SK-N-SH (cell line): ENCODE measurements around the gene COBLL1. TPM values are rescaled to one million over a fixed set of nuclear protein-coding genes. Genes with fewer than 3 reads are reported as not detected.
"Not testable (repeated sequence)": the region's sequence is repeated elsewhere in the genome, so short reads cannot be mapped to it uniquely, and the experiment has no call there.

ENCODE experiments used
- CTCF ChIA-PET: fragments of 300-600, 350-600 bp; formaldehyde crosslinking; extraction: SDS; loops from one replicate; lab custom pipeline; 2021; lab: Yijun Ruan, JAX
- POLR2A ChIA-PET: fragments of 350-600 bp; sonication (Branson Sonifier 250); formaldehyde crosslinking; extraction: SDS; loops from one replicate; lab custom pipeline; 2020; ENCODE audit warnings: antibody characterized with exemption, inconsistent platforms; lab: Yijun Ruan, JAX
- DNase-seq: peaks from one replicate; pipeline ENCODE4 v3.0.0; 2012
- H2AFZ ChIP-seq: fragments of 200-600 bp; sonication (generic); 2 replicates; pipeline ENCODE4 v1.8.1; 2016; ENCODE audit warnings: antibody characterized with exemption, mild to moderate bottlenecking, low read depth
- H3F3A ChIP-seq: fragments of 200-600 bp; sonication (generic); replicated peaks from 2 replicates; pipeline ENCODE3; 2016; ENCODE audit warnings: antibody characterized with exemption, mild to moderate bottlenecking; ENCODE audit not compliant: insufficient read depth
- H3K27ac ChIP-seq, 2 experiments: fragments of 200-500 bp in 1 of 2; fragments of 200-600 bp in 1 of 2; sonication (Bioruptor generic) in 1 of 2; sonication (generic), shearing (Covaris generic) in 1 of 2; 2 replicates each; pipeline versions ENCODE4 v1.5.1 to v1.6.1; 2014 to 2016; ENCODE audit warnings: low read depth in 2 of 2, inconsistent platforms in 1 of 2, low read length in 1 of 2, mild to moderate bottlenecking in 1 of 2, mixed read lengths in 1 of 2
- H3K27me3 ChIP-seq: fragments of 200-600 bp; sonication (generic), shearing (Covaris generic); 2 replicates; pipeline ENCODE4 v1.6.1; 2016; ENCODE audit warnings: mixed run types; ENCODE audit not compliant: insufficient read depth
- H3K36me3 ChIP-seq, 2 experiments: fragments of 200-500 bp in 1 of 2; fragments of 200-600 bp in 1 of 2; sonication (Bioruptor generic) in 1 of 2; sonication (generic) in 1 of 2; replicated peaks in 1 of 2; 2 replicates each; pipeline versions ENCODE3 to v1.5.1; 2014 to 2016; ENCODE audit warnings: low read length in 1 of 2, mild to moderate bottlenecking in 1 of 2; ENCODE audit not compliant: insufficient read depth in 2 of 2, control insufficient read depth in 1 of 2
- H3K4me1 ChIP-seq, 2 experiments: fragments of 200-500 bp in 1 of 2; fragments of 200-600 bp in 1 of 2; sonication (Bioruptor generic) in 1 of 2; sonication (generic), shearing (Covaris generic) in 1 of 2; 2 replicates each; pipeline versions ENCODE4 v1.5.1 to v1.6.1; 2014 to 2016; ENCODE audit warnings: low read depth in 1 of 2, low read length in 1 of 2, mixed run types in 1 of 2; ENCODE audit not compliant: insufficient read depth in 2 of 2, control insufficient read depth in 1 of 2
- H3K4me2 ChIP-seq: fragments of 200-600 bp; sonication (generic), shearing (Covaris generic); 2 replicates; pipeline ENCODE4 v1.6.1; 2017; ENCODE audit warnings: mixed run types
- H3K4me3 ChIP-seq, 2 experiments: fragments of 200-500 bp in 1 of 2; fragments of 200-600 bp in 1 of 2; sonication (Bioruptor generic) in 1 of 2; sonication (generic), shearing (Covaris generic) in 1 of 2; 2 replicates each; pipeline versions ENCODE4 v1.5.1 to v1.8.1; 2014 to 2016; ENCODE audit warnings: low read depth in 2 of 2, inconsistent platforms in 1 of 2, low read length in 1 of 2, mild to moderate bottlenecking in 1 of 2, mixed read lengths in 1 of 2, moderate library complexity in 1 of 2
- H3K79me2 ChIP-seq: fragments of 200-600 bp; sonication (generic); 2 replicates; pipeline ENCODE4 v1.8.1; 2017; ENCODE audit warnings: mild to moderate bottlenecking; ENCODE audit not compliant: insufficient read depth
- H3K9ac ChIP-seq: fragments of 200-600 bp; sonication (generic); 2 replicates; pipeline ENCODE4 v1.6.1; 2017; ENCODE audit warnings: mixed run types
- H3K9me2 ChIP-seq: fragments of 200-600 bp; sonication (generic); 2 replicates; pipeline ENCODE4 v1.6.1; 2017; ENCODE audit warnings: mixed run types
- H3K9me3 ChIP-seq: fragments of 200-600 bp; sonication (generic); 2 replicates; pipeline ENCODE4 v1.6.1; 2017; ENCODE audit warnings: mixed run types, mild to moderate bottlenecking, moderate library complexity
- H4K20me1 ChIP-seq: fragments of 200-600 bp; sonication (generic); 2 replicates; pipeline ENCODE4 v1.6.1; 2017; ENCODE audit warnings: mild to moderate bottlenecking, mixed run types; ENCODE audit not compliant: insufficient read depth
- MXI1 ChIP-seq: IDR thresholded peaks from 2 replicates; pipeline ENCODE4 v1.6.1; 2012; ENCODE audit warnings: mild to moderate bottlenecking, low read depth, low read length, improper control_type of control experiment
- NRF1 ChIP-seq: IDR thresholded peaks from 2 replicates; pipeline ENCODE4 v1.6.1; 2012; ENCODE audit warnings: low read depth, mild to moderate bottlenecking, low read length
- POLR2AphosphoS5 ChIP-seq: IDR thresholded peaks from 2 replicates; pipeline ENCODE4 v1.6.1; 2012; ENCODE audit warnings: low read depth, low read length
- RFX5 ChIP-seq: IDR thresholded peaks from 2 replicates; pipeline ENCODE4 v1.6.1; 2012; ENCODE audit warnings: mild to moderate bottlenecking, improper control_type of control experiment, low read length
- RXRA ChIP-seq: IDR thresholded peaks from 2 replicates; pipeline ENCODE4 v1.4.0; 2012; ENCODE audit warnings: low read depth, mild to moderate bottlenecking, borderline replicate concordance
- TCF12 ChIP-seq: IDR thresholded peaks from 2 replicates; pipeline ENCODE4 v1.4.0; 2012
- YY1 ChIP-seq: IDR thresholded peaks from 2 replicates; pipeline ENCODE4 v1.4.0; 2012; ENCODE audit warnings: low read depth, mild to moderate bottlenecking
- WGBS: methylation state at CpG from one replicate; pipeline ENCODE4 v1.1.6; 2017; ENCODE audit warnings: low lambda C conversion rate; 5-methylcytosine and 5-hydroxymethylcytosine counted together
- polyA plus RNA-seq, 3 experiments: library from polyadenylated mRNA; depleted of rRNA; stranded (reverse); fragments of >200 nt; gene quantifications; 2 replicates each; pipeline ENCODE4 v1.2.3, GENCODE V29; 2012
- TF ChIP-seq, protein P1 (sequence below): fragments of 150-350 bp; IDR thresholded peaks from 2 replicates; pipeline ENCODE4 v1.6.1; 2016; ENCODE audit warnings: mild to moderate bottlenecking, low read depth, low read length
- TF ChIP-seq, protein P2 (sequence below): fragments of 200-600 bp; sonication (generic); IDR thresholded peaks from 2 replicates; pipeline ENCODE4 v1.6.1; 2017; ENCODE audit warnings: antibody characterized with exemption, mild to moderate bottlenecking, moderate library complexity
- TF ChIP-seq, protein P3 (sequence below): fragments of 150-350 bp; IDR thresholded peaks from 2 replicates; pipeline ENCODE4 v1.6.1; 2017; ENCODE audit warnings: antibody characterized with exemption, low read length, low read depth, borderline replicate concordance
- TF ChIP-seq, protein P4 (sequence below): IDR thresholded peaks from 2 replicates; pipeline ENCODE4 v1.4.0; 2012; ENCODE audit warnings: low read depth, borderline replicate concordance

The COBLL1 gene
- polyA plus RNA-seq, 1 of the 3 experiments (the other 2 are of a cell fraction): 3.1 TPM

- Histone ChIP-seq H3K9ac (no peak overlapping the region), H3K9me2 (no peaks in the 10 kb centered on the region), H3K4me2 (no peak overlapping the region), H3K27ac (no peak overlapping the region), H3K36me3 (no peaks in the 10 kb centered on the region), H3K4me3 (no peak overlapping the region), H3F3A (no peaks in the 10 kb centered on the region), H3K79me2 (no peaks in the 10 kb centered on the region), H3K27me3 (no peaks in the 10 kb centered on the region), H3K4me1 (no peaks in the 10 kb centered on the region), H4K20me1 (no peaks in the 10 kb centered on the region), H2AFZ (no peak overlapping the region), H3K9me3 (no peaks in the 10 kb centered on the region)
- ChIA-PET CTCF (no interaction called here), POLR2A (no interaction called here)
- 91% methylated on average over 5 of the region's 5 CpGs for WGBS
- no peak for DNase-seq
- TF ChIP-seq RFX5 (no peak), NRF1 (no peak), TCF12 (no peak)
- TF ChIP-seq, protein P1, sequence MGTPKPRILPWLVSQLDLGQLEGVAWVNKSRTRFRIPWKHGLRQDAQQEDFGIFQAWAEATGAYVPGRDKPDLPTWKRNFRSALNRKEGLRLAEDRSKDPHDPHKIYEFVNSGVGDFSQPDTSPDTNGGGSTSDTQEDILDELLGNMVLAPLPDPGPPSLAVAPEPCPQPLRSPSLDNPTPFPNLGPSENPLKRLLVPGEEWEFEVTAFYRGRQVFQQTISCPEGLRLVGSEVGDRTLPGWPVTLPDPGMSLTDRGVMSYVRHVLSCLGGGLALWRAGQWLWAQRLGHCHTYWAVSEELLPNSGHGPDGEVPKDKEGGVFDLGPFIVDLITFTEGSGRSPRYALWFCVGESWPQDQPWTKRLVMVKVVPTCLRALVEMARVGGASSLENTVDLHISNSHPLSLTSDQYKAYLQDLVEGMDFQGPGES: no peak
- TF ChIP-seq, protein P2, sequence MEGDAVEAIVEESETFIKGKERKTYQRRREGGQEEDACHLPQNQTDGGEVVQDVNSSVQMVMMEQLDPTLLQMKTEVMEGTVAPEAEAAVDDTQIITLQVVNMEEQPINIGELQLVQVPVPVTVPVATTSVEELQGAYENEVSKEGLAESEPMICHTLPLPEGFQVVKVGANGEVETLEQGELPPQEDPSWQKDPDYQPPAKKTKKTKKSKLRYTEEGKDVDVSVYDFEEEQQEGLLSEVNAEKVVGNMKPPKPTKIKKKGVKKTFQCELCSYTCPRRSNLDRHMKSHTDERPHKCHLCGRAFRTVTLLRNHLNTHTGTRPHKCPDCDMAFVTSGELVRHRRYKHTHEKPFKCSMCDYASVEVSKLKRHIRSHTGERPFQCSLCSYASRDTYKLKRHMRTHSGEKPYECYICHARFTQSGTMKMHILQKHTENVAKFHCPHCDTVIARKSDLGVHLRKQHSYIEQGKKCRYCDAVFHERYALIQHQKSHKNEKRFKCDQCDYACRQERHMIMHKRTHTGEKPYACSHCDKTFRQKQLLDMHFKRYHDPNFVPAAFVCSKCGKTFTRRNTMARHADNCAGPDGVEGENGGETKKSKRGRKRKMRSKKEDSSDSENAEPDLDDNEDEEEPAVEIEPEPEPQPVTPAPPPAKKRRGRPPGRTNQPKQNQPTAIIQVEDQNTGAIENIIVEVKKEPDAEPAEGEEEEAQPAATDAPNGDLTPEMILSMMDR: no peak
These were observed 27.2 kb upstream of the COBLL1 start for GRCh38 chr2:164868563-164869419.

DNA sequence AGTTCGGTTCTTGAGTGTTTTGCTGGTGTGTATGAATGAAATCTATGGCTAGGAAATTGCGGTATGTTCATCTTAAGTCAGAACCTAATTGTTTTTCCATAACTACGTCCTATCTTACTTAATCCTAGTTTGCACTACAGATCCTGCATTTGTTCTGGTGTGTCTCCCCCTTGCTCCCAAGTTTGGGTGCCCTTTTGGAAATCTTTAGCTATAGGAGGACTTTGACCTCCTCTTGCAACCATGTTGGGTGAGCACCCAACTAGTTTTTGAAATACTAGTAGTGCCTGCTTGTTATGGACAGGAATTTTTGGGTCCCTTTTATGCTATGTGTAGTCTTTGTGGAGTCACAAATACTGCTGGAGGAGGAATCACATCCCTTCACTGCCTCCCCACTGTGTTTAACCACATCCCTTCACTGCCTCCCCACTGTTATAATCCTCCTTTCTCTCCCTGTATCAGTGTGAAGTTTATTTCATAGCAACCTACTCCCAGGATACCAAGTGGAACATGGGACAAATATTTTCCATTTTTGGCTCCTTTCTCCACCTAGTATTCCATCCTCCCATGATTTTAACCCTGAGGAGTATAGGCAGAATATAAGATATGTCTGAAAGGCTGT lies 26.3 kb upstream of the COBLL1 start:
- H3K9ac ChIP-seq: no peak overlapping the region
- no peak overlapping the region for H3K4me3 ChIP-seq
- H2AFZ ChIP-seq: no peak overlapping the region
- H3F3A ChIP-seq: no peaks in the 10 kb centered on the region
- no peaks in the 10 kb centered on the region for H3K4me1 ChIP-seq
- ChIA-PET POLR2A (no interaction called here), CTCF (no interaction called here)
- TF ChIP-seq POLR2AphosphoS5 (no peak), MXI1 (no peak), RXRA (no peak), YY1 (no peak), NRF1 (no peak)
- TF ChIP-seq, protein P3, sequence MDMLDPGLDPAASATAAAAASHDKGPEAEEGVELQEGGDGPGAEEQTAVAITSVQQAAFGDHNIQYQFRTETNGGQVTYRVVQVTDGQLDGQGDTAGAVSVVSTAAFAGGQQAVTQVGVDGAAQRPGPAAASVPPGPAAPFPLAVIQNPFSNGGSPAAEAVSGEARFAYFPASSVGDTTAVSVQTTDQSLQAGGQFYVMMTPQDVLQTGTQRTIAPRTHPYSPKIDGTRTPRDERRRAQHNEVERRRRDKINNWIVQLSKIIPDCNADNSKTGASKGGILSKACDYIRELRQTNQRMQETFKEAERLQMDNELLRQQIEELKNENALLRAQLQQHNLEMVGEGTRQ: no peak
- TF ChIP-seq, protein P2: no peak
- TF ChIP-seq, protein P4, sequence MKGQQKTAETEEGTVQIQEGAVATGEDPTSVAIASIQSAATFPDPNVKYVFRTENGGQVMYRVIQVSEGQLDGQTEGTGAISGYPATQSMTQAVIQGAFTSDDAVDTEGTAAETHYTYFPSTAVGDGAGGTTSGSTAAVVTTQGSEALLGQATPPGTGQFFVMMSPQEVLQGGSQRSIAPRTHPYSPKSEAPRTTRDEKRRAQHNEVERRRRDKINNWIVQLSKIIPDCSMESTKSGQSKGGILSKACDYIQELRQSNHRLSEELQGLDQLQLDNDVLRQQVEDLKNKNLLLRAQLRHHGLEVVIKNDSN: no peak
- no peak overlapping the region for H3K27ac ChIP-seq
- H3K4me2 ChIP-seq: no peak overlapping the region
- H4K20me1 ChIP-seq: no peaks in the 10 kb centered on the region
- H3K27me3 ChIP-seq: no peaks in the 10 kb centered on the region
- no peaks in the 10 kb centered on the region for H3K9me2 ChIP-seq
- WGBS: 40% methylated on average over 3 of the region's 3 CpGs
- no peaks in the 10 kb centered on the region for H3K79me2 ChIP-seq
- H3K36me3 ChIP-seq: no peaks in the 10 kb centered on the region
- no peak for DNase-seq
- no peaks in the 10 kb centered on the region for H3K9me3 ChIP-seq

DNA sequence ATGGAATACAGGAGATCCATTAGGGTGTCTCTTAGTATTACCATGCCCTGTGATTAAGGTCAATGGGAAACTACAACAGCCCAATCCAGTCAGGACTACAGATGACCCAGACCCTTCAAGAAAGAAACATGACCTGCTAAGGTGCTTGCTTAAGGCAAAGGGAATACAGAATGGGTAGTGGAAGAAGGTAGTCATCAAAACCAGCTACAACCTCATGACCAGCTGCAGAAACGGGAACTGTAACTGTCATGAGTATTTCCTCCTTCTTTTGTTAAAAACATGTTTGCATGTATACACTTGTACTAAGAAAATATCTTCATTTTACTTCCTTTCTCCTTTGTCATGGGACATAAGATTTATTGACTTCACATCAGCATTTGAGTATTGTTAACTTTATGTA lies 24.8 kb upstream of the COBLL1 start:
- DNase-seq, H3K27me3 ChIP-seq, H3K36me3 ChIP-seq, H3K79me2 ChIP-seq, H3F3A ChIP-seq, POLR2A ChIA-PET, H3K4me3 ChIP-seq, H3K4me2 ChIP-seq, H3K4me1 ChIP-seq, H3K27ac ChIP-seq, H3K9ac ChIP-seq, H4K20me1 ChIP-seq, H2AFZ ChIP-seq, H3K9me2 ChIP-seq, H3K9me3 ChIP-seq: not testable (repeated sequence)
- WGBS: 95% methylated on average over 1 of the region's 1 CpG
- CTCF ChIA-PET: interaction anchor here (1.3 kb wide), 1 partner anchor 24 kb away, joined by 4 read pairs; the partner anchor contains the start of gene COBLL1
